Thoracic aorta (tissue), 2 donors: ENCODE measurements around the gene OR8J1. TPM values are rescaled to one million over a fixed set of nuclear protein-coding genes. Genes with fewer than 3 reads are reported as not detected.

Source experiments
- ATAC-seq: fragments of 150-250 bp; one replicate; pipeline ENCODE4 v1.8.0; 2017; ENCODE audit warnings: low read depth; ENCODE audit not compliant: insufficient number of reproducible peaks, low FRiP score
- DNase-seq: peaks from one replicate; pipeline ENCODE4 v3.0.0-alpha.2; 2020; ENCODE audit warnings: low spot score
- H3K27ac ChIP-seq, 2 donors: fragments of 200-600 bp; sonication (generic); 1 replicate in 1 of 2; 2 replicates in 1 of 2; pipeline ENCODE4 v1.5.1; 2016; ENCODE audit warnings: mild to moderate bottlenecking in 2 of 2, moderate library complexity in 2 of 2
- H3K27me3 ChIP-seq: fragments of 200-600 bp; sonication (generic); replicated peaks from 2 replicates; pipeline ENCODE4 v1.6.0; 2016; ENCODE audit warnings: mild to moderate bottlenecking; ENCODE audit not compliant: insufficient read depth
- H3K36me3 ChIP-seq: fragments of 200-600 bp; sonication (generic); one replicate; pipeline ENCODE4 v1.5.1; 2016
- H3K4me1 ChIP-seq, 2 donors: fragments of 200-600 bp; sonication (generic); 1 replicate in 1 of 2; 2 replicates in 1 of 2; pipeline versions ENCODE4 v1.5.1 to v1.6.0; 2016; ENCODE audit warnings: low read depth in 2 of 2, mild to moderate bottlenecking in 1 of 2; ENCODE audit not compliant: control insufficient read depth in 1 of 2
- H3K4me3 ChIP-seq: fragments of 200-600 bp; sonication (generic); 2 replicates; pipeline ENCODE4 v1.5.1; 2016; ENCODE audit warnings: mild to moderate bottlenecking
- H3K9me3 ChIP-seq: fragments of 200-600 bp; sonication (generic); 2 replicates; pipeline ENCODE4 v1.5.1; 2016
- total RNA-seq, 2 donors: library from RNA; depleted of rRNA; stranded (reverse); fragments of >200 nt; gene quantifications; one replicate each; pipeline versions ENCODE4 v1.1.0 to v1.2.3, GENCODE V29; 2016
- TF ChIP-seq, protein P1 (sequence below): fragments of 200-600 bp; sonication (generic); IDR thresholded peaks from one replicate; pipeline ENCODE4 v1.5.1; 2019; ENCODE audit warnings: antibody characterized with exemption

Gene OR8J1
- total RNA-seq, 2 donors from 2014 or later = not detected

DNA sequence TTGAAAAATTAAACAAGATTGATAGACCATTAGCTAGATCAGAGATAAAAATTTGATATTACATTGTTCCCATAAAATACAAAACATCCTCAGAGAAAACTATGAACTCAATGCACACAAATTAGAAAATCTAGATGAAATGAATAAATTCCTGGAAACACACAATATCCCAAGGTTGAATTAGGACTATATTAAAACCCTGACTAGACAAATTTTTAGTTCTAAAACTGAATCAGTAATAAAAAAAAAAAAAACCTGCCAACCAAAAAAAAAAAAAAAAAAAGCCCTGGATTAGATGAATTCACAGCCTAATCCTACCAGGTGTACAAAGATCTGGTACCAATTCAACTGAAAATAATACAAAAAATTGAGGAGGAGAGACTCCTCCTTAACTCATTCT lies 13.8 kb upstream of the OR8J1 start:
- TF ChIP-seq, protein P1, sequence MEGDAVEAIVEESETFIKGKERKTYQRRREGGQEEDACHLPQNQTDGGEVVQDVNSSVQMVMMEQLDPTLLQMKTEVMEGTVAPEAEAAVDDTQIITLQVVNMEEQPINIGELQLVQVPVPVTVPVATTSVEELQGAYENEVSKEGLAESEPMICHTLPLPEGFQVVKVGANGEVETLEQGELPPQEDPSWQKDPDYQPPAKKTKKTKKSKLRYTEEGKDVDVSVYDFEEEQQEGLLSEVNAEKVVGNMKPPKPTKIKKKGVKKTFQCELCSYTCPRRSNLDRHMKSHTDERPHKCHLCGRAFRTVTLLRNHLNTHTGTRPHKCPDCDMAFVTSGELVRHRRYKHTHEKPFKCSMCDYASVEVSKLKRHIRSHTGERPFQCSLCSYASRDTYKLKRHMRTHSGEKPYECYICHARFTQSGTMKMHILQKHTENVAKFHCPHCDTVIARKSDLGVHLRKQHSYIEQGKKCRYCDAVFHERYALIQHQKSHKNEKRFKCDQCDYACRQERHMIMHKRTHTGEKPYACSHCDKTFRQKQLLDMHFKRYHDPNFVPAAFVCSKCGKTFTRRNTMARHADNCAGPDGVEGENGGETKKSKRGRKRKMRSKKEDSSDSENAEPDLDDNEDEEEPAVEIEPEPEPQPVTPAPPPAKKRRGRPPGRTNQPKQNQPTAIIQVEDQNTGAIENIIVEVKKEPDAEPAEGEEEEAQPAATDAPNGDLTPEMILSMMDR = no peak
- no peak for DNase-seq
- Histone ChIP-seq H3K9me3 (no peaks in the 10 kb centered on the region), H3K27me3 (no peaks in the 10 kb centered on the region), H3K4me3 (no peak overlapping the region), H3K27ac (no peak overlapping the region), H3K4me1 (no peaks in the 10 kb centered on the region), H3K36me3 (no peaks in the 10 kb centered on the region)
- no peak for ATAC-seq

DNA sequence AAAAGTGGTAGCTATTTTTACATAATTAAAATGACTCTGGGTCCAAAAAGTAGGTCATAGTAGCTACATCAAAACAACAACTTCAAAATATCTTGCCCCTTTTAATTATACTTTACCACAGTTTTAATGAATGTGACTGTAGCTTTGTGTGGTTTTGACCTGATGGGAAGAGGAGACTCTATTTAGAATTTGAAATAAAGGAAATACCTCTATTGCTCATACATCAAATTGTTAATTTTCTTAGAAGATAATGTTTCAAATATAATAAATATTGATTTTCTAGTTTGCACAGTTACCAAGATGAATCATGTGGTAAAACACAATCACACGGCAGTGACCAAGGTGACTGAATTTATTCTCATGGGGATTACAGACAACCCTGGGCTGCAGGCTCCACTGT lies 8.4 kb upstream of the OR8J1 start, which contains the start of gene OR8K1:
Gene OR8K1 (plus strand): TSS at position 301 of the 400 bp plus-strand sequence. CDS start 0 bp downstream, at position 301.
- Histone ChIP-seq H3K36me3 (no peaks in the 10 kb centered on the region), H3K4me1 (no peaks in the 10 kb centered on the region), H3K9me3 (no peaks in the 10 kb centered on the region), H3K4me3 (no peak within 1 kb of the TSS), H3K27ac (no peak within 1 kb of the TSS), H3K27me3 (no peaks in the 10 kb centered on the region)
- TF ChIP-seq, protein P1 = no peak
- ATAC-seq (no peak), DNase-seq (no peak)

DNA sequence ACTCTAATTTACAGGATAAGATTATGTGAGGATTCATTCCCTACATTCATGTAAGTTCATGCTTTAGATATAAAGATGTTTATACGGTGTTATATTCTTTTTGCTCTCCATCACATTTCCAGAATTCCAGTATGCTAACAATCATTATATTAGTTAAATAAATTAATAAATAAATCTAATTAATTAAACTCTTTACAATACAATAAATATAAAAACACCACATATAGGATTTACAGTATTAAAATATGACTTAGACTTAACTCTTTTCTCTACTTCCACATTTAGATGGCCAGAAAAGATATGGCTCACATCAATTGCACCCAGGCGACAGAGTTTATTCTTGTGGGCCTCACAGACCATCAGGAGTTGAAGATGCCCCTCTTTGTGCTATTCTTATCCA lies 21.2 kb downstream of the OR8J1 start, which contains the start of gene OR8U1:
Gene OR8U1 (plus strand): TSS at position 301 of the 400 bp plus-strand sequence. CDS start 0 bp downstream, at position 301.
- DNase-seq (no peak), ATAC-seq (no peak)
- Histone ChIP-seq H3K4me3 (no peak within 1 kb of the TSS), H3K9me3 (no peaks in the 10 kb centered on the region), H3K27ac (no peak within 1 kb of the TSS), H3K27me3 (no peaks in the 10 kb centered on the region), H3K4me1 (no peaks in the 10 kb centered on the region), H3K36me3 (no peaks in the 10 kb centered on the region)
- TF ChIP-seq, protein P1 = no peak

DNA sequence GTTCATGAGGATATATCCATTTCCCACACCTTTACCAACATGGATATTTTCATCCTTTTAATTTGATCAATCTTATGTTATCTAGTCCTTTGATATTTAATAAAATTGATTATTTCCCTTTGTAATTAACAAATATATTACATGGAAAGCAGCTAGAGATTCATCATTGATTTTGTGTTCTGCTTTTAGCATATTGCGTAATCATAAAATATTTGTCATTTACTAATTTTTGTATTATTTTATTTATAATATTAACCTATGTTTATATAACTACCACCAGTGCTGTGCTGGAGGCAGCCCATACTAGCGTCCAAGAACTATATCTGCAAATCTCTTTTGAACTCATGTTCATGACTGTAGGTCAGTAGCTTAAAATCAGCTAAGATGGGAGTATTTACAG lies 26.0 kb downstream of the OR8J1 start:
- Histone ChIP-seq H3K4me3 (no peak overlapping the region), H3K36me3 (no peaks in the 10 kb centered on the region), H3K27ac (no peak overlapping the region), H3K4me1 (no peaks in the 10 kb centered on the region), H3K27me3 (no peaks in the 10 kb centered on the region), H3K9me3 (no peaks in the 10 kb centered on the region)
- ATAC-seq (no peak), DNase-seq (no peak)
- TF ChIP-seq, protein P1 = no peak

DNA sequence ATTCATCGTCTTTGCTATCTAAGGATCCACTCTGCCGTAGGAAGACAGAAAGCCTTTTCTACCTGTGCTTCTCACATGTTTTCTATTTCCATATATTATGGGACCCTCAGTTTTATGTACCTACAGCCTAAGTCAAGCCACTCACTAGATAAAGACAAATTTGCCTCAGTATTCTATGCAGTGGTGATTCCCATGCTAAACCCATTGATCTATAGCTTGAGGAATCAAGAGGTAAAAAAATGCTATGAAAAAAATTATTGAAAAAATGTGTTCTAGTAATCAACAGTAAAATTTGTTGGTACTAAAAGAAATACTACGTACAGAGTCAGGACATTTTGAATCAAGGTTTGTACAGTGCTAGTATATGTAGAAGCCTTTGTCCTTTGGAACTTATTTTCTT lies 40.3 kb downstream of the OR8J1 start:
- no peaks in the 10 kb centered on the region for H3K4me1 ChIP-seq
- H3K9me3 ChIP-seq = no peaks in the 10 kb centered on the region
- TF ChIP-seq, protein P1 = no peak
- DNase-seq = no peak
- H3K27me3 ChIP-seq = no peaks in the 10 kb centered on the region
- no peak overlapping the region for H3K4me3 ChIP-seq
- H3K36me3 ChIP-seq = no peaks in the 10 kb centered on the region
- no peak for ATAC-seq
- no peak overlapping the region for H3K27ac ChIP-seq
